Glutamatergic neuron (in vitro differentiated cells): ENCODE measurements around the gene FAIM. TPM values are rescaled to one million over a fixed set of nuclear protein-coding genes. Genes with fewer than 3 reads are reported as not detected.

ENCODE experiments used
- DNase-seq: peaks from one replicate; pipeline ENCODE4 v3.0.0; 2022
- H3K27ac Mint-ChIP-seq: one replicate; pipeline ENCODE4 v1.8.0; 2020; ENCODE audit warnings: mild to moderate bottlenecking, mixed read lengths, inconsistent platforms; ENCODE audit not compliant: unreplicated experiment
- H3K27me3 Mint-ChIP-seq: one replicate; pipeline ENCODE4 v1.8.0; 2020; ENCODE audit warnings: mild to moderate bottlenecking, moderate library complexity, mixed read lengths, inconsistent platforms; ENCODE audit not compliant: unreplicated experiment
- H3K36me3 Mint-ChIP-seq: one replicate; pipeline ENCODE4 v1.8.0; 2020; ENCODE audit warnings: mild to moderate bottlenecking, mixed read lengths, inconsistent platforms; ENCODE audit not compliant: unreplicated experiment
- H3K4me1 Mint-ChIP-seq: one replicate; pipeline ENCODE4 v1.8.0; 2020; ENCODE audit warnings: mild to moderate bottlenecking, low read depth, mixed read lengths, inconsistent platforms; ENCODE audit not compliant: unreplicated experiment
- H3K4me3 Mint-ChIP-seq: one replicate; pipeline ENCODE4 v1.8.0; 2020; ENCODE audit warnings: mild to moderate bottlenecking, mixed read lengths, inconsistent platforms; ENCODE audit not compliant: unreplicated experiment
- H3K9me3 Mint-ChIP-seq: one replicate; pipeline ENCODE4 v1.8.0; 2020; ENCODE audit warnings: mild to moderate bottlenecking, moderate library complexity, mixed read lengths, inconsistent platforms; ENCODE audit not compliant: unreplicated experiment
- total RNA-seq: library from RNA; stranded (reverse); fragmentation: NEBNext Ultra II Directional; extraction: Animal tissue kit (Norgen Biotek cat#: 25700); gene quantifications from one replicate; pipeline ENCODE4 v1.2.1, GENCODE V29; 2021; ENCODE audit not compliant: unreplicated experiment
- TF ChIP-seq, protein P1 (sequence below): fragments of 200-600 bp; sonication (generic); IDR thresholded peaks from one replicate; pipeline ENCODE4 v1.5.0; 2021; ENCODE audit not compliant: partially characterized antibody, unreplicated experiment

FAIM gene
- total RNA-seq, 1 donor from 2014 or later = 14.7 TPM

DNA sequence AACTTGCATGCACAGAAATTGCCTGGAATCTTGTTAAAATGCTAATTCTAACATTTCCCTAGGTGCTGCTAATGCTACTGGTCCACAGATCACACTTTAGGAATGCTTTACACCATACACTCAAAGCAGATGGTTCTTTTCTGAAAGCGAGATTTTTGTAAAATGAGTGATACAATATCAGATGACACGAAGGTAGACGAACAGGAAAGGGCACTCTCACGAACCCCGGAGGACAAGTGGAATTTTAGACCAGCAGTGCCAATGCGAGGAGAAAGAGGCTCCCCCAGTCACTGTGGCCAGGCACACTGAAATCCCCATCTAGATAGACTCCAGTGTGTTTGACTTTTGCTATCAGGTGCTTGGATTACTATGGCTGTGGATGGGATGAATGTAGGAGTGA is 21.0 kb downstream of the FAIM start:
- TF ChIP-seq, protein P1, sequence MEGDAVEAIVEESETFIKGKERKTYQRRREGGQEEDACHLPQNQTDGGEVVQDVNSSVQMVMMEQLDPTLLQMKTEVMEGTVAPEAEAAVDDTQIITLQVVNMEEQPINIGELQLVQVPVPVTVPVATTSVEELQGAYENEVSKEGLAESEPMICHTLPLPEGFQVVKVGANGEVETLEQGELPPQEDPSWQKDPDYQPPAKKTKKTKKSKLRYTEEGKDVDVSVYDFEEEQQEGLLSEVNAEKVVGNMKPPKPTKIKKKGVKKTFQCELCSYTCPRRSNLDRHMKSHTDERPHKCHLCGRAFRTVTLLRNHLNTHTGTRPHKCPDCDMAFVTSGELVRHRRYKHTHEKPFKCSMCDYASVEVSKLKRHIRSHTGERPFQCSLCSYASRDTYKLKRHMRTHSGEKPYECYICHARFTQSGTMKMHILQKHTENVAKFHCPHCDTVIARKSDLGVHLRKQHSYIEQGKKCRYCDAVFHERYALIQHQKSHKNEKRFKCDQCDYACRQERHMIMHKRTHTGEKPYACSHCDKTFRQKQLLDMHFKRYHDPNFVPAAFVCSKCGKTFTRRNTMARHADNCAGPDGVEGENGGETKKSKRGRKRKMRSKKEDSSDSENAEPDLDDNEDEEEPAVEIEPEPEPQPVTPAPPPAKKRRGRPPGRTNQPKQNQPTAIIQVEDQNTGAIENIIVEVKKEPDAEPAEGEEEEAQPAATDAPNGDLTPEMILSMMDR = no peak
- H3K4me1 Mint-ChIP-seq = peaks cover 3% of the 10 kb centered on the region
- H3K36me3 Mint-ChIP-seq = no peaks in the 10 kb centered on the region

DNA sequence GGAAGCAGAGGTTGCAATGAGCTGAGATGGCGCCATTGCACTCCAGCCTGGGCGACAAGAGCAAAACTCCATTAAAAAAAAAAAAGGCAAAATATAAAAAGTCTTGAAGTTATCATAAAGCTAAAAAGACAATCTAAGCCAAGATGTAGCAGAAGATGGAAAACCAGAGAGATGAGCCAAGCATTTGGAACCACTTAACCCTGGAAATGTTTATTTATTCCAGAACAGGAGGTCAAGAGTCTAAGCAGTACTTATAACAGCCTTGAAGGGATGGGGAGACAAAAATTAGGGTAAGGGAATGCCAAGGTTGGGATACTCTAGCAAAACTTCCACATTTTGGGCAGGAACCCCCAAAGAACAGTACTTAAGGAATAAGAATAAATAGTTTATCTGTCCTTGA is 30.1 kb downstream of the FAIM start:
- peaks cover 10% of the 10 kb centered on the region for H3K36me3 Mint-ChIP-seq
- TF ChIP-seq, protein P1 = no peak
- DNase-seq = no peak
- no peak overlapping the region for H3K4me3 Mint-ChIP-seq
- H3K9me3 Mint-ChIP-seq = peaks cover 13% of the 10 kb centered on the region
- no peak overlapping the region for H3K27ac Mint-ChIP-seq
- H3K27me3 Mint-ChIP-seq = peaks cover 3% of the 10 kb centered on the region
- H3K4me1 Mint-ChIP-seq = no peaks in the 10 kb centered on the region

More for the DNA sequence above, 21.0 kb downstream of the FAIM start:
- no peak for DNase-seq
- no peak overlapping the region for H3K4me3 Mint-ChIP-seq
- no peaks in the 10 kb centered on the region for H3K9me3 Mint-ChIP-seq
- no peak overlapping the region for H3K27ac Mint-ChIP-seq
- H3K27me3 Mint-ChIP-seq = no peaks in the 10 kb centered on the region

DNA sequence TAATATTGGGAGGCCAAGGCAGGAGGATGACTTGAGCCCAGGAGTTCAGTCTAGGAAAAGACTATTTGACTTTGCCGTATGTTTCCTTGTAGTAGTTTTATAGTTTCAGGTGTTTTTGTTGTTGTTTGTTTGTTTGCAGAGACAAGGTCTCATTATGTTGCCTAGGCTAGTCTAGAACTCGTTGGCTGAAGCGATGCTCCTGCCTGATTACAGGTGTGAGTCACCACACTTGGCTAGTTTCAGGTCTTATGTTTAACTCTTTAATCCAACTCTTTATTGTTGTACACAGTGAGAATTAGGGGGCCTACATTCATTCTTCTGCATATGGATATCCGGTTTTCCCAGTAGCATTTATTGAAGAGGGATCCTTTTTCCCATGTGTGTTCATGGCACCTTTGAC is 32.0 kb downstream of the FAIM start:
- Mint-ChIP-seq H3K27ac (no peak overlapping the region), H3K9me3 (peaks cover 18% of the 10 kb centered on the region), H3K4me1 (no peaks in the 10 kb centered on the region), H3K27me3 (peaks cover 3% of the 10 kb centered on the region), H3K36me3 (peaks cover 14% of the 10 kb centered on the region), H3K4me3 (no peak overlapping the region)
- no peak for DNase-seq
- TF ChIP-seq, protein P1 = no peak

DNA sequence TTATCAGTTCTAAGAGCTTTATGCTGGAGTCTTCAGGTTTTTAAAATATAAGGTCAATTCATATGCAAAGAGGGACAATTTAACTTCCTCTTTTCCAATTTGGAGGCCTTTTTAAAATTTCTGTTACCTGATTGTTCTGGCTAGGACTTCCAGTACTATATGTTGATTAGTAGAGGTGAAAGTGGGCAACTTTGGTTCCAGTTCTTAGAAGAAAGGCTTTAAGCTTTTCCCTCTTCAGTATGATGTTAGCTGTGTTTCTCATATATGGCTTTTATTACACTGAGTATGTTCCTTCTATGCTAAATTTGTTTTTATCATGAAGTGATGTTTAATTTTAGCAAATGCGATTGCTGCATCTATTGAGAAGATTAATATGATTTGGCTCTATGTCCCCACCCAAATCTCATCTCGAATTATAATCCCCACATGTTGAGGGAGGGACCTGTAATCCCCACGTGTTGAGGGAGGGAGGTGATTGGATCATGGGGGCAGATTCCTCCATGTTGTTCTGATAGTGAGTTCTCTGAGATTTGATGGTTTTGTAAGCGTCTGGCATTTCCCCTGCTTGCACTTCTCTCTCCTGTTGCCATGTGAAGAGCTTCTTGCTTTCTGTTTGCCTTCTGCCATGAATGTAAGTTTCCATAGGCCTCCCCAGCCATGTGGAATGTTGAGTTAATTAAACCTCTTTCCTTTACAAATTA is 33.8 kb downstream of the FAIM start:
- DNase-seq = no peak
- H3K27me3 Mint-ChIP-seq = peaks cover 3% of the 10 kb centered on the region
- H3K4me1 Mint-ChIP-seq = no peaks in the 10 kb centered on the region
- H3K4me3 Mint-ChIP-seq = no peak overlapping the region
- TF ChIP-seq, protein P1 = no peak
- peaks cover 28% of the 10 kb centered on the region for H3K36me3 Mint-ChIP-seq
- no peak overlapping the region for H3K27ac Mint-ChIP-seq
- peaks cover 23% of the 10 kb centered on the region for H3K9me3 Mint-ChIP-seq

DNA sequence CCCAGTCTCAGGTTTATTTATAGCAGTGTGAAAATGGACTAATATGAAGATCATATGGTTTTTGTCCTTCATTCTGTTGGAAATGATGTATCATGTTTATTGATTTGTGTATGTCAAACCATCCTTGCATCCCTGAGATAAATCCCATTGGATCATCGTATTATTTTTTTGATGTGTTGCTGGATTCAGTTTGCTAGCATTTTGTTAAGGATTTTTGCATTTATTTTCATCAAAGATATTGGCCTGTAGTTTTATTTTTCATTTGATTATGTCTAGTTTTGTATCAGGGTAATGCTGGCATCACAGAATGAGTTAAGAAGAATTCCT is 34.3 kb downstream of the FAIM start:
- no peak for DNase-seq
- peaks cover 31% of the 10 kb centered on the region for H3K36me3 Mint-ChIP-seq
- H3K9me3 Mint-ChIP-seq = peaks cover 25% of the 10 kb centered on the region
- no peak overlapping the region for H3K27ac Mint-ChIP-seq
- H3K4me1 Mint-ChIP-seq = no peaks in the 10 kb centered on the region
- TF ChIP-seq, protein P1 = no peak
- peaks cover 2% of the 10 kb centered on the region for H3K27me3 Mint-ChIP-seq
- H3K4me3 Mint-ChIP-seq = no peak overlapping the region
